Stomach (tissue), 9 donors: ENCODE data around the gene ANKRD44. TPM values are rescaled to one million over a fixed set of nuclear protein-coding genes. Genes with fewer than 3 reads are reported as not detected.
A peak's percentile ranks its signal among the peaks of the same experiment; 100 is the strongest.

Experiments used
- DNase-seq, 2 donors: peaks; one replicate each; pipeline versions ENCODE4 v3.0.0 to v3.0.0-alpha.2; 2013 to 2019
- H3K27ac ChIP-seq, 5 donors: fragments of 200-600 bp in 4 of 5; sonication (generic) in 4 of 5; one replicate each; pipeline ENCODE4 v1.5.1; 2013 to 2019; ENCODE audit warnings: mild to moderate bottlenecking in 1 of 5, moderate library complexity in 1 of 5
- H3K27me3 ChIP-seq, 3 donors: fragments of 200-600 bp; sonication (generic); one replicate each; pipeline ENCODE4 v1.5.1; 2017 to 2019; ENCODE audit warnings: mixed run types in 1 of 3
- H3K36me3 ChIP-seq, 4 donors: fragments of 200-600 bp; sonication (generic); 1 replicate in 3 of 4; 2 replicates in 1 of 4; pipeline ENCODE4 v1.5.1; 2016 to 2019
- H3K4me1 ChIP-seq, 4 donors: fragments of 200-600 bp; sonication (generic); one replicate each; pipeline ENCODE4 v1.5.1; 2016 to 2019
- H3K4me3 ChIP-seq, 4 donors: fragments of 200-600 bp; sonication (generic) in 3 of 4; one replicate each; pipeline ENCODE4 v1.5.1; 2016 to 2019; ENCODE audit warnings: mild to moderate bottlenecking in 1 of 4
- H3K9me3 ChIP-seq, 4 donors: fragments of 200-600 bp; sonication (generic); one replicate each; pipeline ENCODE4 v1.5.1; 2016 to 2019
- CTCF ChIP-seq, 7 experiments: fragments of 450-650 bp in 4 of 7; fragments of 200-600 bp in 3 of 7; sonication (generic) in 3 of 7; IDR thresholded peaks; one replicate each; pipeline ENCODE4 v1.5.1; 2016 to 2019; ENCODE audit warnings: antibody characterized with exemption in 7 of 7, control low read depth in 2 of 7, mild to moderate bottlenecking in 1 of 7
- EP300 ChIP-seq: sonication (generic); formaldehyde crosslinking; IDR thresholded peaks from one replicate; pipeline ENCODE4 v1.6.1; 2017; ENCODE audit warnings: antibody characterized with exemption
- POLR2A ChIP-seq, 4 donors: fragments of 450-650 bp; IDR thresholded peaks; one replicate each; pipeline ENCODE4 v1.6.1; 2016; ENCODE audit warnings: antibody characterized with exemption in 4 of 4, control low read depth in 2 of 4, mild to moderate bottlenecking in 1 of 4, moderate library complexity in 1 of 4
- POLR2AphosphoS5 ChIP-seq, 3 donors: sonication (generic); formaldehyde crosslinking; IDR thresholded peaks; one replicate each; pipeline ENCODE4 v1.6.1; 2016; ENCODE audit warnings: antibody characterized with exemption in 3 of 3
- WGBS, 5 donors: extraction: QIAGEN DNeasy Blood & Tissue Kit in 3 of 5; methylation state at CpG; one replicate each; pipeline versions ENCODE4 v1.1.5 to v1.1.7; 2013 to 2018; 5-methylcytosine and 5-hydroxymethylcytosine counted together
- intact Hi-C: fragments of 100-400 bp; cut with DNase I; formaldehyde crosslinking; loops from one replicate; pipeline ENCODE4 v1.15.1; 2023; ENCODE audit warnings: low total_unique reads
- polyA plus RNA-seq, 3 donors: library from polyadenylated mRNA; stranded (reverse); fragments of 200-250 nt; gene quantifications; one replicate each; pipeline ENCODE4 v1.2.3, GENCODE V29; 2013
- total RNA-seq, 5 donors: library from RNA; depleted of rRNA; stranded (reverse); fragments of >200 nt; gene quantifications; one replicate each; pipeline versions ENCODE4 v1.1.0 to v1.2.3, GENCODE V29; 2014 to 2016
- donor health status: healthy with polysubstance abuse.
- donor health status: Bipolar disorder and iron deficiency.
- donor health status: healthy.

Gene ANKRD44
- total and polyA plus RNA-seq, 8 donors, result 1.2 to 58.4 (median 7.0) TPM

GRCh38 chr2:197164141-197164754, 146.3 kb downstream of the ANKRD44 start:
- intact Hi-C loops, result loop anchor here (10.0 kb wide), 1 partner anchor 49 kb away; no protein-coding TSS in a partner anchor
- WGBS, 5 donors, result 40 to 47% (median 45%) methylated on average over 28 to 39 of the region's 39 CpGs
- H3K4me3 ChIP-seq, result peak overlapping the region; percentile 29 to 40 (median 34)
- H3K36me3 ChIP-seq, result no peaks in the 10 kb centered on the region
- no peaks in the 10 kb centered on the region for H3K9me3 ChIP-seq
- H3K27ac ChIP-seq, result no peak overlapping the region
- no peak for TF ChIP-seq EP300
- H3K4me1 ChIP-seq, result peaks cover 5 to 42% (median 20%) of the 10 kb centered on the region in 4 donors
- no peaks in the 10 kb centered on the region for H3K27me3 ChIP-seq
- peak in 1 of 2 donors; percentile 71 for DNase-seq

DNA sequence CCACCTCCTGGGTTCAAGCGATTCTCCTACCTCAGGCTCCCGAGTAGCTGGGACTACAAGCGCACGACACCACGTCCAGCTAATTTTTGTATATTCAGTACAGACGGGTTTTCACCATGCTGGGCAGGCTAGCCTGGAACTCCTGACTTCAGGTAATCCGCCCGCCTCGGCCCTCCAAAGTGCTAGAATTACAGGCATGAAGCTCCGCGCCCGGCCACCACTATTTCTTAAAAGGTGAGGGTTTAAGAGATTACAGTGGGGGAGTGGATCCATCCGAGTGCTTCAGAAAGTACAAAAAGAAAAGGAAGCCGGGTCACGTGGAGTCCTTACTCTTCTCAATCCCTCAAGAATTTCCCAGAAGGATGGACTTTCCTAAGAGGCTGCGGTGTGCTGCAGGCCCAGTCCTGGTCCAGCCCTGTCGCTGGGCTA, 146.9 kb downstream of the ANKRD44 start:
- 91 to 96% (median 95%) methylated on average over 17 of the region's 17 CpGs for WGBS, 5 donors
- no peaks in the 10 kb centered on the region for H3K9me3 ChIP-seq
- intact Hi-C loops, result loop anchor here (10.0 kb wide), 1 partner anchor 49 kb away; no protein-coding TSS in a partner anchor
- H3K27ac ChIP-seq, result no peak overlapping the region
- H3K36me3 ChIP-seq, result no peaks in the 10 kb centered on the region
- no peaks in the 10 kb centered on the region for H3K27me3 ChIP-seq
- H3K4me1 ChIP-seq, result peaks cover 6 to 42% (median 23%) of the 10 kb centered on the region in 4 donors
- DNase-seq, result no peak
- TF ChIP-seq POLR2AphosphoS5 (IDR thresholded peaks at IDR 0.05), result no peak
- peak overlapping the region in 2 of 4 donors; percentile 29 to 30 for H3K4me3 ChIP-seq

GRCh38 chr2:197161774-197162173, 148.8 kb downstream of the ANKRD44 start:
- H3K9me3 ChIP-seq, result no peaks in the 10 kb centered on the region
- H3K4me3 ChIP-seq, result no peak overlapping the region
- no peak for DNase-seq
- H3K27ac ChIP-seq, result no peak overlapping the region
- TF ChIP-seq EP300, result no peak
- TF ChIP-seq CTCF (IDR thresholded peaks at IDR 0.05), result no peak
- no peak for TF ChIP-seq POLR2AphosphoS5 (IDR thresholded peaks at IDR 0.05)
- TF ChIP-seq POLR2A (IDR thresholded peaks at IDR 0.05), result no peak
- H3K36me3 ChIP-seq, result no peaks in the 10 kb centered on the region
- H3K27me3 ChIP-seq, result no peaks in the 10 kb centered on the region
- 81 to 93% (median 92%) methylated on average over 5 of the region's 5 CpGs for WGBS, 5 donors
- intact Hi-C loops, result loop anchor here (10.0 kb wide), 1 partner anchor 47 kb away; no protein-coding TSS in a partner anchor
- peaks cover 9 to 42% (median 24%) of the 10 kb centered on the region in 4 donors for H3K4me1 ChIP-seq

- WGBS, 5 donors, result 49 to 60% (median 55%) methylated on average over 4 of the region's 4 CpGs
- peak overlapping the region in 2 of 5 donors; percentile 12 to 62 for H3K27ac ChIP-seq
- intact Hi-C loops, result loop anchor here (10.0 kb wide), 1 partner anchor 45 kb away; no protein-coding TSS in a partner anchor
- H3K27me3 ChIP-seq, result no peaks in the 10 kb centered on the region
- H3K4me1 ChIP-seq, result peaks cover 9 to 38% (median 21%) of the 10 kb centered on the region in 4 donors
- no peaks in the 10 kb centered on the region for H3K36me3 ChIP-seq
- DNase-seq, result no peak
- no peaks in the 10 kb centered on the region for H3K9me3 ChIP-seq
- H3K4me3 ChIP-seq, result no peak overlapping the region
- TF ChIP-seq POLR2A (IDR thresholded peaks at IDR 0.05) (no peak), POLR2AphosphoS5 (IDR thresholded peaks at IDR 0.05) (no peak), CTCF (IDR thresholded peaks at IDR 0.05) (no peak), EP300 (no peak)
These were observed 150.8 kb downstream of the ANKRD44 start for GRCh38 chr2:197159661-197160211.

GRCh38 chr2:197158591-197159550, 151.7 kb downstream of the ANKRD44 start:
- H3K9me3 ChIP-seq, result no peaks in the 10 kb centered on the region
- TF ChIP-seq CTCF (IDR thresholded peaks at IDR 0.05) (no peak), EP300 (no peak), POLR2A (IDR thresholded peaks at IDR 0.05) (no peak), POLR2AphosphoS5 (IDR thresholded peaks at IDR 0.05) (no peak)
- H3K27ac ChIP-seq, result peak overlapping the region in 1 of 5 donors; percentile 62
- peak in 1 of 2 donors; percentile 39 for DNase-seq
- no peaks in the 10 kb centered on the region for H3K27me3 ChIP-seq
- no peak overlapping the region for H3K4me3 ChIP-seq
- intact Hi-C loops, result no loop called here
- H3K4me1 ChIP-seq, result peaks cover 4 to 30% (median 13%) of the 10 kb centered on the region in 4 donors
- WGBS, 5 donors, result 31 to 53% (median 43%) methylated on average over 7 of the region's 7 CpGs
- H3K36me3 ChIP-seq, result no peaks in the 10 kb centered on the region
